Stimulated activated CD4-positive, alpha-beta T cell treated with anti-CD3 and anti-CD28 coated beads, Interleukin-1b, Interleukin-23, amount 100 ng/mL, for 4 hours (primary cell): ENCODE data around the gene CASR.

Source experiments
- DNase-seq, 2 donors: peaks; one replicate each; pipeline ENCODE4 v3.0.0-alpha.2; 2020; ENCODE audit warnings: low read depth in 2 of 2

Gene CASR

DNA sequence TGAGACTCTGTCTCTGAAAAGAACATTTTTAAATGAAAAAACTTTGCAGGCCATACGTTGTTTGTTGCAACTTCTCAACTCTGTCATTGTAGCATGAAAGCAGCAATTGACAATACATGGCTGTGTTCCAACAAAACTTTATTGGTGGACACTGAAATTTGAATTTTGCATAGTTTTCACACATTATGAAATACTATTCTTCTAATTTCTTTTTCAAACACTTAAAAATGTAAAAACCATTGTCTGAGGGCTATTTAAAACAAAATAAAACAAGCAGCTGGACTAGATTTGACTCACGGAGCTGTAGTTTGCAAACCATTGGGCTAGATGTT, 123.1 kb downstream of the CASR start:
- no peak for DNase-seq

DNA sequence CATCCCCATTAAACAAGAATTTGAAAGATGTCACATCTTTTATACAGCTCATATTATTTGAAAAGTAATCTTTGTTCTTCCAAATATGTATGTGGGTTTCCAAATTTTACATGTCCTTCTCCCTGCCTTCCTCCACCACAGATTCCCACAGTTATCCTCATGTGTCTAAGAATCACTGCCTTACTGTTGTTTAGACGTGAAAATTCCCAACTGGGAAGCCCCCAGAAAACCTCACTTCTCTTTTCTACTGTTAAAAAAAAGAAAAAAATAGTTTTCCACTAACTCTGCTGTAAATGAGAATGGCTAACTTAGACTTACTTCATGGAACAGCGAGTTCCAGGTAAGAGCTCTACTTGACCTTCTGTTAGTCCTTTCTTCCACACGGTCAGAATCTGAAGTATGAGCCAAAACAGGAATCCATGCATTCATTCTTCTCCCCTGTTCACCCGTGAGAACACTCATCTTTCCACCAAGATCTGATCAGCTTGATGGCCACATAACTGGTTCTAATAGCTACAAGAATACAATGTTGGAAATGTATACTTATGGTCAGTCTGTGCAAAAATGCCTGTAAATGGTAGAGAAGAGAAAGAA, 123.7 kb downstream of the CASR start:
- DNase-seq: no peak

DNA sequence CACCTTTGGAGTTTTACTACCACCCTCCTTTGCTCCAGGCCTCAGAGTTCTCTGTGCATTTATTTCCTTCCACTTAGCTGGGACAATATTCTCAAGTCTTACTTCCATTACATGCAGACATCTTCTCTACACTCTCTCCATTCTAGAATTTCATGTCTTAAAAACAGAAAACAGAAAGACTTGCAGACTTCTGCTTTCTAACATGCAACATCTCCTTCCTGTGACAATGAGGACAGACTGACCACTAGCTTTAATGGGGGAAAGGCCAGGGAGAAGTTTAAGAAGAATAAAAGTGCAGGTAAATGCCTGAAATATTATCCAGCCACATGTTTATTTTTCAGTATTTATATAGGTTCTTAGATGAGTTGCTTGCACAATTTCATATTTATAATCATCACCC, 124.5 kb downstream of the CASR start:
- no peak for DNase-seq

DNA sequence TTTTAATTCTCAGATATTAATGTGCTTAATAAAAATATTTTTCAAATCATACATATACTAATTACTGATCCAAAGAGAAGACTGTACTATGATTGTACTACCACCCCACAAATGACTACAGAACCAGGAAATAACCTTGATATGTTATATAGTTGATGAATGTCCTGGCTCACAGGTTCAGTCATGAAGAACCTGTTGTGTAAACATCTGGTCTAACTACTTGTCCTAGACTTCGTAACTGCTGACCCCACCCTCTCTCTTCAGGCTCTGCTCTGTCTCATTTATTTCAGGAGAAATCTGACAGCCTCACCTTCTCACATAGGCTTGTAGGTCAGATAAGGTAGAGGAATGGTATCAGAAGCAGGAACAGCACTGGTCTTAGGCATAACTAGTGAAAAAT, 126.9 kb downstream of the CASR start:
- no peak for DNase-seq

DNA sequence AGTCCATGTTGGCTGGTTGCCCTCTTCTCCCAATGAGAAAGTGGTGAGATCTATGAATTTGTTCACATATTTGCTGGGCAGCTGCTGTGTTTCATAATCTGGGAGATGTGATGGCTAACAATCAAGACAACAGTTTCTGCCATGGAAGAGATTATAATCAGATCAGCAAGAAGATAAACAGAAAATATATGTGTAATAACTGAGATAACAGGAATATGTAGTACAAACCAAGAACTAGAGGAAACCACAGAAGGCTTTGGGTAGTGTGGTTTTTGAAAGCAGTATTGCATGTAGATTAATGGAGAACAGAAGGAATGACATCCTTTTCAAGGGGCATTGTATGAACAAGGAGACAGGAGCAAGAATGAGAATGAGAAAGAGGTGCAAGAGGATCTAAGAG, 129.4 kb downstream of the CASR start:
- no peak for DNase-seq

DNA sequence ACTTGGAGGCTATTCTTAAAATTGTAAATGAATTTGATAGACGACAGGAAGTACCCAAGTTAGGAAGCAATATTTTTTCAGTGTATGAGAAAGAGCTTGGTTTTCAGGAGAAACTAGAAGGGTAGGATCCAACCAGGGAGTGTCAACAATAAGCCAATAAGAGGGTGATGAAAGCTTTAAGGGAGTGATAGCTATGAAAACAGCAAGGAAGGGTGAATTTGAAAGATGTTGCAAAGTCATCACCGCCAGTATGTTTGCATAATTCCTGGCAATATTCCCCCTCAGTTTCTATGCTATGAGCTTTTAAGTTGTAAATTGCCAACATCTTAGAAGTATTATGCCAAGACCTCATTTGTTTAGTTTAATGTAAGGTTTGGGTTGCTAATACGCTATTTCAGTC, 129.8 kb downstream of the CASR start:
- no peak for DNase-seq

DNA sequence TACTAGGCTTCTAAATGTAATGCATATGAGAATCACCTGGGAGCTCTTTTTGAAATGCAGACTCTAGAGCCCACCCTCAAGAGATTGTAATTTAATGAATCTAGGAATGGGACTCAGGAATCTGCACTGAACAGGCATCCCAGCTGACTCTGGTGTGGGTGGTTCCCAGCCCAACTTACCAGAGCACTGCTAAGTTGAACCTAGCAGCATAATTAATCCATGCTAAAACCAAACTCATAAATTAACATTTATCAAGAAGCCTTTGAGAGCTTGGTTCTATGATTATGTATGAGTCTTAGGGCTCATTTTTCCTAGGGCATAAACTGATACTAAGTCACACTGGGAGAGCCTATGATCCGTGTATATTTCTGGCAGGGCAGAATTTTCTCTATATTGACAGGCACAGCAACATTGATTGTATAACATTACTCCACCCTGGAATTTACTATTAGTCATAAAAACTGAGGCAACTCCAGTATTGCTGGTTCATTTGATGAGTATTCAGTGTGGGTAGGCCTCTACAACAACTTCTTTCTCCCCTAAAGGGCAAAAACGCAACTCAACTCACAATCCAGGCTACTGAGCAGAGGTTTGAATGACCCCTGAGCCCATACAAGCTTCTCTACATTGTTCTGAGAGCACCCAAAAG, 130.9 kb downstream of the CASR start:
- no peak for DNase-seq

DNA sequence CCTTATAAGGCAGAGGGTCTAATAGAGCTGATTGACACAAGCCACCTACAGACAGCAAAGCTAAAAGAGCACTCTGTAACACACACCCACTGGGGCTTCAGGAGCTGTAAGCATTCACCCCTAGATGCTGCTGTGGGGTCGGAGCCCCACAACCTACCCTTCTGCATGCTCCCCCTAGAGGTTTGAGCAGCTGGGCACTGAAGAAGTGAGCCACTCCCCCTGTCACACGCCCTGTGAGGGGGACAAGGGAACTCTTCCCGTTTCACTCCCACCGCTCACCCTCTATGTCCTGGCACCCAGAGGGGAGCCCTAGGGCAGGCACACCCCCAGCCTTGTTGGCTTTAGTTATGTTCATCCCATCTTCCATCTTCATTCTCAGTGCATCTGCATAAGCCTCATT, 132.2 kb downstream of the CASR start:
- DNase-seq: no peak

DNA sequence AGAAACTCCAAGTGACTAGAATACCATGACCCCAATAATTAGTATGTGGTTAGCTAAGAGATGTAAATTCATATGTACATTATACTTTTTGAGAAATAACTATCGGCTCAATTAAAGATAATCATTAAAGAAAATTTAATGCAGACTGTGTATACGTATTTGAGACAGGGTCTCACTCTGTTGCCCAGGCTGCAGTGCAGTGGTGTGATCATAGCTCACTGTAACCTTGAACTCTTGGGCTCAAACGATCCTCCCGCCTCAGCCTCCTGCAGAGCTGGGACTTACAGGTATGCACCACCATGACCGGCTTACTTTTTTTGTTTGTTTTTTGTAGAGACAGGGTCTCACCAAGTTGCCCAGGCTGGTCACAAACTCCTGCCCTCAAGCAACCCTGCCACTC, 132.9 kb downstream of the CASR start:
- no peak for DNase-seq

DNA sequence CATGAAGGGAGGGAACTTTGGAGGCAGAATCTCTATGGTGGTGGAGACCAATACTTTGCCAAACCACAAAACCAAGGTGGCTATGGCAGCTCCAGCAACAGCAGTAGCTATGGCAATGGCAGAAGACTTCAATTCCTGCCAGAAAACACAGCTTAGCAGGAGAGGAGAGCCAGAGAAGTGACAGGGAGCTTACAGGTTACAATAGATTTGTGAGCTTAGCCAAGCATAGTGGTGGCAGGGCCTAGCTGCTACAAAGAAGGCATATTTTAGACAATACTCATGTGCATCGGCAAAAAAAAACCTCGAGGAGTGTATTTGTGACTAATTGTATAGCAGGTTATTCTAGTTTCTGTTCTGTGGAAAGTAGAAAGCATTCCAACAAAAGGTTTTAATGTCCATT, 135.2 kb downstream of the CASR start:
- DNase-seq: no peak

DNA sequence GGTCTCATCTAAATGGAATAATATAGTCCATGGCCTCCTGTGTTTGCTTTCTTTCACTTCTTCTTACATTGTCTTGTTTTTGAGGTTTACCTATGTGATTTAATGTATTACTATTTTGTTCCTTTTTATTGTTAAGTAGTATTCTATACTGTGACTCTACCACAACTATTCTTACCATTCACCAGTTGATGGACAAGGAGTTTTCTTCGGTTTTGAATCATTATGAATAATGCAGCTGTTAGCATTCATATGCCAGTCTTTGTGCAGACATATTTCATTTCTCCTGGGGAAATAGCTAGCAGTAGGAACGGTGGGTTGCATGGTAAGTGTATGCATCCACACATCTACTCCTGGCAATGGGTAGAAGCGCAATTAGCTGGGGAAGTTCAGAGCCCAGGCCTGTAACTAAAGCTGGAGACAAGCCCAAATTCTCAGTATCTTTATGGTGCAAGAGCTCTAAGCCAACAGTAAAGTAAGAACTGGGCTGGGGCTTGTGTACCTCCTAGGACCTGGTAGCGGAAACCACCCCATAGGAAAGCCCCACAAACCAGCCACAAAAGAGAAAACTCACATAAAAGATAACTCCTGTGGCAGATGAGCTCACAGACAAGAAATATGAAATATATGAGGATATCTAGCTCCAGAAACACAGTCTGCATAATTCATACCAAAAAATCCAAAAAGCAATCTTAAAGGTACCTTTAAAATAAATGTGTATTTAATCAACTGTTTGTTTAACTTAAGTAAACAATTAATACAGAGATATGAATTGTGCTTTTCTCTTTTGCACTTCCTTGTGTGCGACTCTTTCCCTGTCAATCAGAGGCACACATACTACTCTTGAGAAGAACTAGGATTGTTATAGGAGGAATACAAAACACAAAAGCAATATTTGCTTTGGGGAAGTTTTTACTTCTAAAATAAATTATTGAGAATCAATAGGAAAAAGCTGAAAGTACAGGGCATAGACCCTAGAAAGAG, 138.9 kb downstream of the CASR start:
- DNase-seq: no peak

DNA sequence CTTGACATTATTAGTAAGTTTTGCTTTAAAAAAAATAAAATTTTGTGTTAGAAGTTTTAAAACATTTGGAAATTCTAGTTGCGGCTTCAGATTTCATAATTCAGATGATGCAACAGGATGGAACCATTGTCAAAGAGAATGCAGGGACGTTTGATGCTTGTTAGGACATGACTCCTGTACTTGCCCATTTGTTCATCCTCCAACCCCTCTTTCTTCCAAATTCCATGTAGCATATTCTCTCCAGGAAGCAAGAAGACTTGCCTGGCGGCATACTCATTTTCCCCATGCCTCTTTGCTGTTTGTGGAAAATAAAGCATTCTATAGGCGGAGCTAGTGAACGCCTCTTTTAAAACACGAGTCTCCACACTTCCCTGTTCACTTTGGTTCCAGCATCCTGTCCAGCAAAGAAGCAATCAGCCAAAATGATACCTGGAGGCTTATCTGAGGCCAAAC, 141.4 kb downstream of the CASR start, which contains the start of gene CSTA:
Gene CSTA, plus strand, starts transcription at position 378 of the 453 bp plus-strand sequence. Its CDS starts 45 bp downstream, at position 423.
- DNase-seq: no peak

DNA sequence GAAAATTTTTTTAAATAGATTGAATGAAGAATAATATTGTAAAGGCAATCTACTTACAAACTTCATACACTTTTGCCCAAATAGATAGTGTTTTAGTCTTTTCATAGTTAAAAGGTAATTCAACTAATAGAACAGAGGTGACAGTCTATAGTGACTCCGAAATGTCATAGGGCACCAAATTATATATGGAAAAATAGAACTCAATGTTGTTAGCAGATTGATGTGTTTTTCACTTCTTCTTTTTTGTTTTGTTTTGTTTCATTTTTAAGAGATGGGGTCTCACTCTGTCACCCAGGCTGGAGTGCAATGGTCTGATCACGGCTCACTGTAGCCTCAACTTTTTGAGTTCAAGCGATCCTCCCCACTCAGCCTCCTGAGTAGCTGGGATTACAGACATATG, 142.3 kb downstream of the CASR start:
- no peak for DNase-seq

DNA sequence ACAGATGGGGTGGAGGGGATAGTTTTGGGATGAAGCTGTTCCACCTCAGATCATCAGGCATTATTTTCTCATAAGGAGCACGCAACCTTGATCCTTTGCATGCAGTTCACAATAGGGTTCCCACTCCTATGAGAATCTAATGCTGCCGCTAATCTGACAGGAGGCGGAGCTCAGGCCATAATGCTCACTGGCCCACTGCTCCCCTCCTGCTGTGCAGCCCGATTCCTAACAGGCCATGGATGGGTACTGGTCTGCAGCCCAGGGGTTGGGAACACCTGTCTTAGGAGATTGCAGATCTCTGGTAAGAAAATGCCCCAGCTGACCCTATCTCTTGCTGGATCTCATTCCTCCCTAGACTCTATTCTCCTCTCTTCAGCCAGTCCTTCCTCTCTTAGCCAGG, 148.4 kb downstream of the CASR start:
- DNase-seq: no peak

DNA sequence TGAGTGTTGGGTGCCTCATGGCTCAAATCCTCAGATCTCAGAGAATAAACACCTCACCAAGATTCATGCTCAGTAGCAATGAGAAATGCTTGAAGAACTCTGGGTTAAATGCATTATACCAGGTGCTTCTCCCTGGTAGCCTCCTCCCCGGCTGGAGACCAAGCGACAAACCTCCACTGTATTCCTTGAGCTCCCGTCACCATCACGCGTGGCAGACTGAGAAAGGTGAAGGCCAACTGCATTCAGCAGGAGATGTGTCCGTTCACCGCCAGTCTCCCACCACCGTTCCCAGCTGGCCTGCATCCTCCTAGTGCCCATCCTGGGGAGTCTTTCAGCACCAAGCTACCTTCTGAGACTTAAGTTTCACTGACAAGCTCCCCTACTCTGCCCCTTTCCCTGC, 149.1 kb downstream of the CASR start:
- DNase-seq: no peak
